H9 (cell line): Measurements from ENCODE around the gene CFAP299. TPM values are rescaled to one million over a fixed set of nuclear protein-coding genes. Genes with fewer than 3 reads are reported as not detected.

Experiments used
- DNase-seq: peaks from one replicate; pipeline ENCODE4 v3.0.0-alpha.2; 2017
- H2AFZ ChIP-seq: one replicate; pipeline ENCODE4 v1.6.1; 2013; ENCODE audit warnings: mild to moderate bottlenecking, low read length, control low read depth, moderate library complexity
- H2AK5ac ChIP-seq: 2 replicates; pipeline ENCODE4 v1.6.1; 2013; ENCODE audit warnings: low read length, control low read depth, mixed read lengths; ENCODE audit not compliant: insufficient read length
- H2BK120ac ChIP-seq: one replicate; pipeline ENCODE4 v1.6.1; 2013; ENCODE audit warnings: low read depth, mild to moderate bottlenecking, low read length, control low read depth, inconsistent platforms; ENCODE audit not compliant: poor library complexity, severe bottlenecking
- H2BK12ac ChIP-seq: 2 replicates; pipeline ENCODE4 v1.6.1; 2013; ENCODE audit warnings: low read length, control low read depth, mixed read lengths, low read depth; ENCODE audit not compliant: insufficient read length
- H2BK15ac ChIP-seq: 2 replicates; pipeline ENCODE4 v1.6.1; 2013; ENCODE audit warnings: low read depth, low read length, control low read depth
- H2BK20ac ChIP-seq: one replicate; pipeline ENCODE4 v1.6.1; 2013; ENCODE audit warnings: low read depth, mild to moderate bottlenecking, low read length, control low read depth, inconsistent platforms; ENCODE audit not compliant: poor library complexity, severe bottlenecking
- H2BK5ac ChIP-seq: 2 replicates; pipeline ENCODE4 v1.6.1; 2013; ENCODE audit warnings: low read length, control low read depth, mixed read lengths; ENCODE audit not compliant: insufficient read length
- H3K14ac ChIP-seq: 2 replicates; pipeline ENCODE4 v1.6.1; 2013; ENCODE audit warnings: low read length, control low read depth; ENCODE audit not compliant: insufficient read depth
- H3K18ac ChIP-seq: 2 replicates; pipeline ENCODE4 v1.6.1; 2013; ENCODE audit warnings: low read depth, mild to moderate bottlenecking, mixed read lengths, low read length, control low read depth; ENCODE audit not compliant: insufficient read length
- H3K23ac ChIP-seq: 2 replicates; pipeline ENCODE4 v1.6.1; 2013; ENCODE audit warnings: low read length, control low read depth, mixed read lengths, low read depth; ENCODE audit not compliant: insufficient read length
- H3K23me2 ChIP-seq: 2 replicates; pipeline ENCODE4 v1.6.1; 2013; ENCODE audit warnings: low read depth, mild to moderate bottlenecking, mixed read lengths, low read length, control low read depth; ENCODE audit not compliant: insufficient read length, poor library complexity, severe bottlenecking
- H3K27ac ChIP-seq: 2 replicates; pipeline ENCODE4 v1.5.1; 2013; ENCODE audit warnings: low read length, control low read depth, mixed read lengths, low read depth; ENCODE audit not compliant: insufficient read length
- H3K27me3 ChIP-seq: 2 replicates; pipeline ENCODE4 v1.6.1; 2013; ENCODE audit warnings: low read length, control low read depth, inconsistent platforms; ENCODE audit not compliant: insufficient read depth
- H3K4ac ChIP-seq: 2 replicates; pipeline ENCODE4 v1.6.1; 2013; ENCODE audit warnings: low read depth, mild to moderate bottlenecking, control low read depth, inconsistent platforms, low read length, moderate library complexity
- H3K4me1 ChIP-seq: 2 replicates; pipeline ENCODE4 v1.6.1; 2013; ENCODE audit warnings: low read length, control low read depth, inconsistent platforms; ENCODE audit not compliant: insufficient read depth
- H3K4me2 ChIP-seq: 2 replicates; pipeline ENCODE4 v1.6.1; 2013; ENCODE audit warnings: low read length, control low read depth, mixed read lengths; ENCODE audit not compliant: insufficient read length, insufficient read depth
- H3K56ac ChIP-seq: 2 replicates; pipeline ENCODE4 v1.6.1; 2013; ENCODE audit warnings: low read depth, mild to moderate bottlenecking, mixed read lengths, low read length, control low read depth; ENCODE audit not compliant: insufficient read length
- H3K79me1 ChIP-seq: 2 replicates; pipeline ENCODE4 v1.6.1; 2013; ENCODE audit warnings: low read depth, mild to moderate bottlenecking, moderate library complexity, low read length, control low read depth, inconsistent platforms; ENCODE audit not compliant: insufficient read depth, poor library complexity, severe bottlenecking
- H3K79me2 ChIP-seq: 2 replicates; pipeline ENCODE4 v1.6.1; 2013; ENCODE audit warnings: low read length, control low read depth, inconsistent platforms; ENCODE audit not compliant: insufficient read depth
- H3K9ac ChIP-seq: 2 replicates; pipeline ENCODE4 v1.6.1; 2013; ENCODE audit warnings: low read length, control low read depth, mixed read lengths; ENCODE audit not compliant: insufficient read length; ENCODE audit errors: extremely low read depth
- H3K9me3 ChIP-seq: one replicate; pipeline ENCODE4 v1.6.1; 2013; ENCODE audit warnings: low read depth, low read length, inconsistent platforms; ENCODE audit not compliant: control insufficient read depth
- H3T11ph ChIP-seq: one replicate; pipeline ENCODE4 v1.6.1; 2013; ENCODE audit warnings: mild to moderate bottlenecking, low read length, control low read depth, inconsistent platforms
- H4K20me1 ChIP-seq: one replicate; pipeline ENCODE4 v1.6.1; 2013; ENCODE audit not compliant: control insufficient read depth, insufficient read length, insufficient read depth
- H4K5ac ChIP-seq: 2 replicates; pipeline ENCODE4 v1.6.1; 2013; ENCODE audit warnings: low read depth, mild to moderate bottlenecking, mixed read lengths, low read length, control low read depth; ENCODE audit not compliant: insufficient read length
- H4K8ac ChIP-seq: replicated peaks from 2 replicates; pipeline ENCODE4 v1.6.1; 2013; ENCODE audit warnings: low read length, control low read depth, mixed read lengths, low read depth; ENCODE audit not compliant: insufficient read length
- H4K91ac ChIP-seq: 2 replicates; pipeline ENCODE4 v1.6.1; 2013; ENCODE audit warnings: low read depth, mild to moderate bottlenecking, moderate library complexity, mixed read lengths, low read length, control low read depth; ENCODE audit not compliant: insufficient read length
- H3K27ac Mint-ChIP-seq, 3 experiments: 2 replicates in 2 of 3; 3 replicates in 1 of 3; pipeline ENCODE4 v1.8.0; 2020 to 2021; ENCODE audit warnings: mixed read lengths in 3 of 3, mild to moderate bottlenecking in 1 of 3, moderate library complexity in 1 of 3
- H3K27me3 Mint-ChIP-seq: 2 replicates; pipeline ENCODE4 v1.8.0; 2021; ENCODE audit warnings: low read depth, mild to moderate bottlenecking, moderate library complexity, mixed read lengths
- H3K36me3 Mint-ChIP-seq, 3 experiments: 2 replicates in 2 of 3; 3 replicates in 1 of 3; pipeline ENCODE4 v1.8.0; 2020 to 2021; ENCODE audit warnings: low read depth in 3 of 3, mixed read lengths in 3 of 3; ENCODE audit not compliant: insufficient read depth in 1 of 3
- H3K4me1 Mint-ChIP-seq, 2 experiments: 2 replicates each; pipeline ENCODE4 v1.8.0; 2020; ENCODE audit warnings: mixed read lengths in 2 of 2
- H3K4me3 Mint-ChIP-seq, 2 experiments: 2 replicates in 1 of 2; 3 replicates in 1 of 2; pipeline ENCODE4 v1.8.0; 2020 to 2021; ENCODE audit warnings: mild to moderate bottlenecking in 2 of 2, mixed read lengths in 2 of 2, moderate library complexity in 1 of 2
- H3K9me3 Mint-ChIP-seq, 2 experiments: 2 replicates in 1 of 2; 3 replicates in 1 of 2; pipeline ENCODE4 v1.8.0; 2020; ENCODE audit warnings: mild to moderate bottlenecking in 2 of 2, mixed read lengths in 2 of 2, moderate library complexity in 1 of 2
- WGBS: extraction: QIAGEN DNeasy Blood & Tissue Kit; methylation state at CpG from one replicate; pipeline ENCODE4 v1.1.7; 2013; ENCODE audit warnings: missing lambda C conversion rate, low lambda C conversion rate, mixed read lengths; ENCODE audit not compliant: insufficient read length; ENCODE audit errors: extremely low coverage; 5-methylcytosine and 5-hydroxymethylcytosine counted together
- total RNA-seq: library from RNA; stranded (reverse); gene quantifications from 2 replicates; pipeline ENCODE4 v1.2.1, GENCODE V29; 2021
- TF ChIP-seq, protein P1 (sequence below): fragments of 200-600 bp; sonication (generic); conservative IDR thresholded peaks from 3 replicates; pipeline ENCODE4 v1.8.0; 2021; ENCODE audit warnings: antibody characterized with exemption, mild to moderate bottlenecking

The CFAP299 gene
- total RNA-seq, 1 experiment from 2014 or later, result not detected

DNA sequence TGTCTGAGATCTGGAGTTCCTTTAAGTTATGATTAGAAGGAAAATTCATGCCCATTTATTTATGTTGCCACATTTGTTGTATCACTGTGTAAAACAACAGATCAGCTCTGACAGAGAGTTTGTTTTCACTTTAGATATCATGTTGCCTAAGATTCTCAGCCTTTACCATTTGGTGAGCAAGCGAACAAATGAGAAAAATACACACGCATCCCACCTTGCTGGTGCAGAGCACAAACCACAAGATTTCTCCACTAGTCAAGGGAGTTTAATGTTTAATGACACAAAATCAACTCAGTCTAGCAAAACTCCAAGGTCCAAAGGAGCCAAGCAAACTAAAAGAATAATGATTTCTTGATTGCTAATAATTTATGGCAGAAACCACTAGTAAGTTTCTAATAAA is 41.3 kb upstream of the CFAP299 start:
- Mint-ChIP-seq H3K9me3 (no peaks in the 10 kb centered on the region), H3K4me3 (no peak overlapping the region), H3K27me3 (peaks cover 1% of the 10 kb centered on the region; the same call in 1 of the 2 replicates), H3K27ac (no peak overlapping the region), H3K36me3 (no peaks in the 10 kb centered on the region; a peak in 1 of 7 replicates), H3K4me1 (peaks cover 0 to 2% of the 10 kb centered on the region in 2 experiments; a peak in 1 of 4 replicates)
- H2BK20ac ChIP-seq, result no peak overlapping the region
- no peak overlapping the region for H3K9ac ChIP-seq
- no peak overlapping the region for H3T11ph ChIP-seq
- H3K4me1 ChIP-seq, result no peaks in the 10 kb centered on the region
- H2AFZ ChIP-seq, result no peak overlapping the region
- no peaks in the 10 kb centered on the region for H3K9me3 ChIP-seq
- H2BK120ac ChIP-seq, result no peak overlapping the region
- TF ChIP-seq, protein P1, sequence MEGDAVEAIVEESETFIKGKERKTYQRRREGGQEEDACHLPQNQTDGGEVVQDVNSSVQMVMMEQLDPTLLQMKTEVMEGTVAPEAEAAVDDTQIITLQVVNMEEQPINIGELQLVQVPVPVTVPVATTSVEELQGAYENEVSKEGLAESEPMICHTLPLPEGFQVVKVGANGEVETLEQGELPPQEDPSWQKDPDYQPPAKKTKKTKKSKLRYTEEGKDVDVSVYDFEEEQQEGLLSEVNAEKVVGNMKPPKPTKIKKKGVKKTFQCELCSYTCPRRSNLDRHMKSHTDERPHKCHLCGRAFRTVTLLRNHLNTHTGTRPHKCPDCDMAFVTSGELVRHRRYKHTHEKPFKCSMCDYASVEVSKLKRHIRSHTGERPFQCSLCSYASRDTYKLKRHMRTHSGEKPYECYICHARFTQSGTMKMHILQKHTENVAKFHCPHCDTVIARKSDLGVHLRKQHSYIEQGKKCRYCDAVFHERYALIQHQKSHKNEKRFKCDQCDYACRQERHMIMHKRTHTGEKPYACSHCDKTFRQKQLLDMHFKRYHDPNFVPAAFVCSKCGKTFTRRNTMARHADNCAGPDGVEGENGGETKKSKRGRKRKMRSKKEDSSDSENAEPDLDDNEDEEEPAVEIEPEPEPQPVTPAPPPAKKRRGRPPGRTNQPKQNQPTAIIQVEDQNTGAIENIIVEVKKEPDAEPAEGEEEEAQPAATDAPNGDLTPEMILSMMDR, result no peak
- H3K27me3 ChIP-seq, result no peaks in the 10 kb centered on the region
- H3K23me2 ChIP-seq, result no peaks in the 10 kb centered on the region
- no peak overlapping the region for H4K8ac ChIP-seq
- H2BK15ac ChIP-seq, result no peak overlapping the region
- no peak overlapping the region for H3K27ac ChIP-seq
- no peaks in the 10 kb centered on the region for H3K79me2 ChIP-seq
- no CpG with 5 or more reads among the region's 2 CpGs for WGBS
- H3K4me2 ChIP-seq, result no peak overlapping the region
- H3K23ac ChIP-seq, result no peak overlapping the region
- H4K20me1 ChIP-seq, result no peaks in the 10 kb centered on the region
- no peak overlapping the region for H3K14ac ChIP-seq
- no peak overlapping the region for H3K4ac ChIP-seq
- no peak overlapping the region for H2BK12ac ChIP-seq
- no peak overlapping the region for H3K56ac ChIP-seq
- no peak overlapping the region for H4K5ac ChIP-seq
- no peak overlapping the region for H3K18ac ChIP-seq
- H3K79me1 ChIP-seq, result no peaks in the 10 kb centered on the region
- H2BK5ac ChIP-seq, result no peak overlapping the region
- DNase-seq, result no peak
- H2AK5ac ChIP-seq, result no peak overlapping the region
- H4K91ac ChIP-seq, result no peak overlapping the region
